Measurements from ENCODE around the gene TLL2.

Gene TLL2

GRCh38 chr10:96380821-96381220, 132.9 kb downstream of the TLL2 start:
- no peak for TF ChIP-seq CTCF (IDR thresholded peaks at IDR 0.05; ENCODE audit: control insufficient read depth, insufficient read depth, low read depth, low read length, missing control alignments)
- no peak overlapping the region for H3K4me3 ChIP-seq (ENCODE audit: control insufficient read depth, low read depth, low read length)
- no peak for DNase-seq (ENCODE audit: low read depth)

GRCh38 chr10:96379758-96380157, 134.0 kb downstream of the TLL2 start:
- H3K4me3 ChIP-seq (ENCODE audit: control insufficient read depth, low read depth, low read length) = no peak overlapping the region
- TF ChIP-seq CTCF (IDR thresholded peaks at IDR 0.05; ENCODE audit: control insufficient read depth, insufficient read depth, low read depth, low read length, missing control alignments) = no peak
- DNase-seq (ENCODE audit: low read depth) = no peak

- no peak for DNase-seq (ENCODE audit: low read depth)
- no peak for TF ChIP-seq CTCF (IDR thresholded peaks at IDR 0.05; ENCODE audit: control insufficient read depth, insufficient read depth, low read depth, low read length, missing control alignments)
- H3K4me3 ChIP-seq (ENCODE audit: control insufficient read depth, low read depth, low read length) = no peak overlapping the region
Observed at GRCh38 chr10:96378741-96379140, 135.0 kb downstream of the TLL2 start.

GRCh38 chr10:96377816-96378294, 135.9 kb downstream of the TLL2 start:
- TF ChIP-seq CTCF (IDR thresholded peaks at IDR 0.05; ENCODE audit: control insufficient read depth, insufficient read depth, low read depth, low read length, missing control alignments) = no peak
- no peak overlapping the region for H3K4me3 ChIP-seq (ENCODE audit: control insufficient read depth, low read depth, low read length)
- no peak for DNase-seq (ENCODE audit: low read depth)

GRCh38 chr10:96376483-96376882, 137.2 kb downstream of the TLL2 start:
- DNase-seq (ENCODE audit: low read depth) = no peak
- TF ChIP-seq CTCF (IDR thresholded peaks at IDR 0.05; ENCODE audit: control insufficient read depth, insufficient read depth, low read depth, low read length, missing control alignments) = no peak
- no peak overlapping the region for H3K4me3 ChIP-seq (ENCODE audit: control insufficient read depth, low read depth, low read length)

GRCh38 chr10:96374985-96375830, 138.5 kb downstream of the TLL2 start:
- peak overlapping the region; percentile 49 for H3K4me3 ChIP-seq (ENCODE audit: control insufficient read depth, low read depth, low read length)
- TF ChIP-seq CTCF (IDR thresholded peaks at IDR 0.05; ENCODE audit: control insufficient read depth, insufficient read depth, low read depth, low read length, missing control alignments) = peak; percentile 99
- DNase-seq (ENCODE audit: low read depth) = peak; percentile 49

All from AG09309 (cell line).